ENCODE measurements around the gene ZC3H7A. TPM values are rescaled to one million over a fixed set of nuclear protein-coding genes. Genes with fewer than 3 reads are reported as not detected.

ZC3H7A gene
- total RNA-seq, 1 donor from 2014 or later = 20.5 TPM

DNA sequence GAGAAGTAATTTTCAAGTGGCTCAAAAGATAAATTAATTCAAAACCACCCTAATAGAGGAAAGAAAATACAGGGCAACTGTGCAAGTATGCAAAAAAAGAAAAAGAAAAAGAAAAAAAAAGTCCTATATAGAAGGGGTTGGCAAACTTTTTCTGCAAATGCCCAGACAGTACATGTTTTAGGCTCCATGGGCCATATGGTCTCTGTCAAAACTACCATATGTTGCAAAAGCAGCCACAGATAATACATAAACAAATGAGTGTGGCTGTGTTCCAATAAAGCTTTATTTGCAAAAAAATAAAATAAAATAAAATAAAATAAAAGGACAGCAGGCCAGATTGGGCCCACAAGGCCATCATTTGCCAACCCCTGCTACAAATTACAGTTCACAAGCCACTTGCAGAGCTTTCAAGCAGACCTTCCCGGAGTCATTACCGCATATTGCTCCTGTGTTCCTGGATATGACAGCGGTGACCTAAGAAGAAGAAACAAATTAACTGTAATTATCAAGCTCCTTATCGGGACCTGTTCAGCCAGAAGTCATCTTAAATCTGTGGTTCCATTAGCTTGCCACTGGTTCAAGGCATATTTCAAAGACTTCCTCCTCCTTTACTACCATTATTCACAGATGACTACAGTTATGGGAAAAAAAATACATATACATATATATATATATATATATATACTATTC is 15.9 kb downstream of the ZC3H7A start:
- no peak for ATAC-seq
- no peak for DNase-seq (ENCODE audit: low spot score)

DNA sequence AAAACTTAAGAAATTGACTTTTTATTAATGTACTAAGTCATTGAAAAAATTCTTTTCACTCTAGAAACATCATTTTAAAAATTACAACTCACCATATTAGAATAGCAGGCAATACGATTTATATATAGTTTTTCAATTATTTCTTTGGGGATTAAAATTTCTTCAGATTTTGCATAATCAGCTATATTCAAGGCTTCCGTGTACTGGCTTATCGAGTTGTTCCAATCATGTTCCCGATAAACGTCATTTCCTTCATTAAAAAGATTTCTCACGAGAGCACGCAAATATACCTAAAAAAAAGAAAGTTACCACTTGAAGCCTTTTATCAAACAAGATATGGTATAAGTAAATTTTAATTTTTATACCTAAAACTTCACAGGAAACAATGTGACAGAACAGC is 18.0 kb downstream of the ZC3H7A start:
- ATAC-seq = no peak
- DNase-seq (ENCODE audit: low spot score) = no peak

DNA sequence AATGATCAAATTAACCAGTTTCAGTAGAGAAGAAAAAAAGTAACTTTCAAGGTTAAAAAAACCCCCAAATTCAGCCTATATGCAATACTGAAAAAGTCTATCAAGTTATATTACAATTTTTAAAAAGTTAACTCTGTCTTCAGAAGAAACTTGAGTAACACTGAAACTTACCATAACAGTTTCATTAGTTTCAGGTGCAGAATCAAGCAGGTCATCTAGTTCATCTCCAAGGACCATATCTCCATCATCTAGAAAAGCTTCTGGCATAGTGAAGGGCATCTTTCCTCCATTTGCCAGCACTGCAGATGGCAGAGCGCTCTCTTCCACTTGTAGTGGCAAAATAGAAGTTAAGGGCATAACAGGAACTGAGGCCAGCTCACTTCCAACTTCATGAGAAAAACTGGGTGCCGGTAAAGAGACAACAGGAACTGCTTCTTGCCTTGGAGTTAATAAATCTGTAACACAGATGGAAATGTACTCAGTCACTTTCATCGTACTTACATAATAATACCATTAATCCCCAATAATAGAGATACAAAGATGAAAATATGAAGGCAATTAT is 22.9 kb downstream of the ZC3H7A start:
- ATAC-seq (no peak), DNase-seq (ENCODE audit: low spot score) (no peak)

DNA sequence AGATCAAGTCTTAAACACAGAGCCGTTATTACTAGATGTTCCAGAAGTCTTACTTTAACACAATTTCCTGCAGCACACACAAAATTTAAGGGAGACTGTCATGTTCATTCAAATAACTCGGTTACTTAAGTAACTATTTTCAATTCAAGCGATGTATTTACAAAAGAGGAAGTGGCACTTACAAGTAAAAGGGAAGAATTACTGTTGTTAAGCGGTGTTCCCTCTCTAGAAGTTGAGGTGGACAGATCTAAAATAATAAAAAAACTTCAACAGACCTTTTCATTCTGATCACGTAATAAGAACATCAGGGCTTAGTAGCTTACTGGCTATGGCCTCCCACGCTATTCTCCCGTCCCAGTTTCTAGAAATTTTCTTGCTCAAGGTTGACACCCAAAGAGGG is 28.2 kb downstream of the ZC3H7A start:
- no peak for DNase-seq (ENCODE audit: low spot score)
- no peak for ATAC-seq

DNA sequence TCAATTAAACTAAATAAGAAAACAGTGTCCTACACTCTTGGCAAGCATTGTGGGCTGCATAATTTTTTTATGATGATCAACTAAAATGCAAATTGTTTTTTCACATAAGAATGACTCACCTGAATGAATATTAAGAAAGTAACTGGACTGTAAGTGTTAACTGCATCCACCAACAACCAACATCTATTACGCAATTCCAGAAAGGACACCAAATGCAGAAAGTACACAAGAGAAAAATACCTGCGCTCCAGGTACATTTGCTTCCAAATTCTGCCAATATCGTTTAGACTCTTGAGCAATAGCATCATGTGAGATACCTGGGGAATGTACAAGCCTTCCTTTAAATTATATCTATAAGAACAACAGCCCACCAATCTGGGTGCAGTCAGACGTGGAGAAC is 34.6 kb downstream of the ZC3H7A start:
- DNase-seq (ENCODE audit: low spot score) (no peak), ATAC-seq (no peak)

DNA sequence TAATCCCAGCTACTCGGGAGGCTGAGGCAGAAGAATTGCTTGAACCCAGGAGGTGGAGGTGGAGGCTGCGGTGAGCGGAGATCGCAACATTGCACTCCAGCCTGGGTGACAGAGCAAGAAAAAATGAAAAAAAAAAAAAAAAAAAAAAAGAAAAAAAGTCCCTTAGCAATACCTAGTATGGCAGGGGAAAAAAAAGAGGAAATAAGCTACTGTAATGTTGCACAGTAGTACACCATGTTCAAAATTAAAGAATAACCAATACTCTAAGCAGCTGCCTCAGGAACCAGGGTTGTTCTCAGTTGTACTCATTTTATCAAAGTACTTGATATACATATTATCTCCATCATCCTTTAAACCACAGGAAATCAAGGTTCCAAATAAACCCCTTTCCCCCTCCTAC is 37.1 kb downstream of the ZC3H7A start:
- DNase-seq (ENCODE audit: low spot score) (no peak), ATAC-seq (no peak)

DNA sequence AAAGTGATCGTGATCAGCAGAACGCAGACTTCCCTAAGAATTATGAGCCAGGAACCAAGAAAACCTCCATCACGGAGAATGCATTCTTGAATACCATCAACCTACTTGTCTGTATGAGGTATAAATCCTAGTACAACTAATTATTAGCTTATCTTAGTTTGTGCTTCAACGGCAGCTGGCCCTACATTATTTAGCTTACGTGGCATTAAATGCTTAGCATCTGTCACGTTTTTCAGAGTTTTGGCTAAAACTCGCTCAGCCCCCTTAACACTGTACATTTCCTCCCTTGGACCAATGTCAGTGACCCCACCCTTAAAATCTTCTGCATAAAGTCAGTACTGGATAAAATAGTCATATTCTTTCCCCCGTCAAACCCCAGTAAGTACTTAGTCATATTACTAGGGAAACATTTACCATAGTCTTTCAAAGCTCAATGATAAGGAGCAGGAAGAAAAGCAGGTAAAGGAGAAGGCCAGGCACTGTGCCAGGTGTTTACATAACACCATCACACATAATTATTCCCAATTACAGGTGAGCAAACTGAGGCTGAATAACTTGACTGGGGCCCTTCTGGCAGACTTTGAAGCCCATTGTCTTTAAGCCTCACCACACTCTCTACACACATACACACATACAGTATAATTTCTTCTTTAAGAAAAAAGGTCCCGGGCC is 37.8 kb downstream of the ZC3H7A start:
- ATAC-seq = no peak

DNA sequence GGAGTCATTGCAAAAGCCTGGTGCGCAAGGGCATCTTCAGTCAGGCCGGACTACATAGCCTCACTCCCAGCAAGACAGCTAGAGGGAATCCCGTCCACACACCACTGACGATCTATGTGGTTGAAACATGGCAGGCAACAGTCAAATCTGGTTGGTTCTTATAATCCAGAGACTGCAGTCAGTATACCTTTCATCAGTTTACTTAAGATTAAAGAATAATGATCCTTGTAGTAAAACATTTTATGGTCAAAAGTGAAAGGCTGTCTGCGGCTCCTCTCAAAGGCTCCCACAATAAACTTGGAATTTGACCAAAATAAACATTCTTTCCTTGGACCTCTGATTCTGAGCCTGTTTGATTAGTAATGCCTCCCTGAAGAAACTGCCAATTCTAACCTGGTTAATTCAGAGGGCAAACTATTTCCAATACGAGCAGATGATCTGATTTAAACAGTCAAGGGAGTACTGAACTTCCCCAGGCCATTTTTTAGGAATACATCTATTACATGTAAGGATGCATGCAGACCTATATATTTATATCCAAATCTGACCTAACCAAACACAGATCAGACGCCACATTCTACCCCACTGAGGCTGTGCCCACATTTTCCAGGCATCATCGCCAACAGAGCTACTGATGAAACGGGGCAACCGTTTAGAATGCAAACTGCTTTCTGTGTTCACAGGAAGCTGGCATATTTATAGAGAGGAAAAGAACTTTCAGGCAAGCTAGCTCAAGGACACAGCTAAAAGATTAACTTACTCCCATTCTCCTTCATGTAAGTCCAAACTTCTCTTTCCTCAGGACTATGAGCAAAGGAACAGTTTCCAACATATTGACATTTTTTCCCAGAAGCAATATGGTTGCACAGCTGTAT is 39.1 kb downstream of the ZC3H7A start:
- ATAC-seq = peak; percentile 3
- DNase-seq (ENCODE audit: low spot score) = no peak

More for the DNA sequence above, 37.8 kb downstream of the ZC3H7A start:
- no peak for DNase-seq (ENCODE audit: low spot score)

DNA sequence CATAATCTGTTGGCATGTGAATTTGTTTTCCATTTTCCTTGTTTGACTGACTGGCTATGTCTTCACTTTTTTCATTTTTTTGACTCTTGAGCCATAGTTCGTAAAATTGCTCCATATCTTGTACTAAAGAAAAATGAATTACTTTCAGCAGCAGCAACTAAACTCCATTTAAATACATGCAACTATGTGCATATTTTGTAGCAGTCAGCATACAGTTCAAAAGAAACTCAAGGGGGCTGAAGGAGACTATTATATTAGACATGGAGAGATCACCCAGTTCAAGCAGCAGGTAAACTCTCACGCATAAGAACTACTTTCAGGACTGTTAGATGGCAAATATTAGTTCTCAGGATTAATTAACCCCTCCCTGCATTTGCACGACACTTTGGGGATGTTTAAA is 40.8 kb downstream of the ZC3H7A start:
- no peak for ATAC-seq

DNA sequence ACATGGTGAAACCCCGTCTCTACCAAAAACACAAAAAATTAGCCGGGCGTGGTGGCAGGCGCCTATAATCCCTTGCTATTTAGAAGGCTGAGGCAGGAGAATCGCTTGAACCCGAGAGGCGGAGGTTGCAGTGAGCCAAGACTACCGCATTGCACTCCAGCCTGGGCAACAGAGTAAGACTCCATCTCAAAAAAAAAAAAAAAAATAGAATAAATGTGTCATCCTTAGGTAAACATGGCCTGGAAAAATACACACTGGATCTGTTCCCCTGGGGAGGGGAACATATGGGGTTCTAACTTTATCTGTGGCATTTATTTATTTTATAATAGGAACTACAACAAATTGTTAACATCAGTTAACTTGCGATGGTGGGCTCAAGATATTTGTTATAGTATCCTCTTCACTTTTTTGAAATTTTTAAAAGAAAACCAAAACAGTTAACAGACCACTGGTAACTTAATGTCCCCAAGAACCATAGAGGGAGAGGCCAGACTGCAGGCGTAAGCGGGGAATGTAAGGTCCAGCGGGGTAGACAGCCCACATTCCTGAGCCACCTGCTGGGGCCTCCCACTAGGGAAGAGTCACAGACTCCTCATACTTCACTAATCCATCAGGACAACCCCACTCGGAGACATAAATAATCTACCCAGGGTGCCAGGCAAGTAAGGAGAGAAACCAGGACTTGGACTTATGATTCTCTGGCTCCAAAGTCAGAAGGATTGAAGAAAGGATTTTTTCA is 41.9 kb downstream of the ZC3H7A start:
- DNase-seq (ENCODE audit: low spot score) = no peak
- peak; percentile 27 for ATAC-seq

More for the DNA sequence above, 40.8 kb downstream of the ZC3H7A start:
- DNase-seq (ENCODE audit: low spot score) = no peak

DNA sequence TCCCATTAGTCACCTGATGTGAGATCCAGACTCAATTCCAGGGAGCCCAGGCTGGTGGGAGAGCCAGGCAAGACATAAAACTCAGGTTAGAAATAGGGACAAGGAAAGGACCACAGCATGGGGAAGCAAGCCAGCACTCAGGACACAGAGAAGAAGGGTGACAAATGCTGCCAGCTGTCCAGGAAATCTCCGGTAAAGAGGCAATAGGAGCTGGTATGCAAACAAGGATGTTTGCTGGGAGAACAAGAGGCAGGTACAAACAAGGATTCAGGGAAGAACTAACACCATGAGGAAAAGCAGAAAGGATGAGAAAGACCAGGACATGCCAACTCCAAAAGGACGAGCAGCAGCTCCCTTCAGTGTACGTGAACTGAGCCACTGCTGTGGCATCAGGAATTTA is 44.2 kb downstream of the ZC3H7A start:
- DNase-seq (ENCODE audit: low spot score) (no peak), ATAC-seq (no peak)

DNA sequence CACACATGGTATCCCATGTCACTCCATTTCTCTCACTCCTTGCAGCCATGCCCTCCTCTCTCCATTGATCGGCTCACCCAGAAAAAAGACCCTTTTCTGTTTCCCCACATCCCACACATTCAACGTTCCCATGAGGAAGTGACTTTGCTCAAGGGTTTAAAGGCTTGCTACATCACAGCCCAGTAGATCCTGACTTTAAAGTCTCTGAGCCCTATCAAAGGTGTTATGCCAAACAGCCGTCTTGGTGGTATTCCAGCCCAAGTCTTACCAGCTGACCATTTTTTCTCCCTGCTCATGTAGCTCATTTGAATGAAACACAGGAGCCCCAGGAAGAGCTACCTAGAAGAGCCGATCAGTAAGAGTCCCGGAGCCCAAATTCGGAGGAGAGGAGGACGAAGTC is 47.0 kb downstream of the ZC3H7A start:
- no peak for DNase-seq (ENCODE audit: low spot score)
- ATAC-seq = no peak

DNA sequence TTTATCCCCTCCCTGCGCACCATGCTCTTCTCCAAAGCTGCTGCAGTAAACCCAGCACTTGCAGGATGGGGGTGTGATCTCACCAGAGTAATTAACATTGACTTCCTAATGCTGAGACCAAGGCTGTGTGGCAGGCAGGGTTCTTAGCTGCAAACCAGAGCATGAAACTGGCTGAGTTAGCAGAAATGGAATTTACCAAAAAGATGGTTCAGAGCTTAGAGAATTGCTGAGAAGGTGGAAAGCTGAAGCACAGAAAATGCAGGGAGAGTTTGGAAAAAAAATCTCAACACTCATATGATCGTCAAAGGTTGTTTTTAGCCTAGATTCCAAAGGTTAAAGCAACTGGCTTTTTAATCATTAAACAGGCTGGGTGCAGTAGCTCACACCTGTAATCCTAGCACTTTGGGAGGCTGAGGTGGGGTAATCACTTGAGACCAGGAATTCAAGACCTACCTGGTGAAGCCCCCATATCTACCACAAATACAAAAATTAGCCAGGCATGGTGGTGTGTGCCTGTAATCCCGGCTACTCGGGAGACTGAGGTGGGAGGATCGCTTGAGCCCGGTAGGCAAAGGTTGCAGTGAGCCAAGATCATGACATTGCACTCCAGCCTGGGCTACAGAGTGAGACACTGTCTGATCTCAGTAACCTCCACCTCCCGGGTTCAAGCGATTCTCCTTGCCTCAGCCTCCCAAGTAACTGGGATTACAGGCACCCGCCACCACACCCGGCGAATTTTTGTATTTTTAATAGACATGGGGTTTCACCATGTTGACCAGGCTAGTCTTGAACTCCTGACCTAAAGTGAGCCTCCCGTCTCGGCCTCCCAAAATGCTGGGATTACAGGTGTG is 48.4 kb downstream of the ZC3H7A start:
- DNase-seq (ENCODE audit: low spot score) = peak; percentile 58
- peak; percentile 79 for ATAC-seq

DNA sequence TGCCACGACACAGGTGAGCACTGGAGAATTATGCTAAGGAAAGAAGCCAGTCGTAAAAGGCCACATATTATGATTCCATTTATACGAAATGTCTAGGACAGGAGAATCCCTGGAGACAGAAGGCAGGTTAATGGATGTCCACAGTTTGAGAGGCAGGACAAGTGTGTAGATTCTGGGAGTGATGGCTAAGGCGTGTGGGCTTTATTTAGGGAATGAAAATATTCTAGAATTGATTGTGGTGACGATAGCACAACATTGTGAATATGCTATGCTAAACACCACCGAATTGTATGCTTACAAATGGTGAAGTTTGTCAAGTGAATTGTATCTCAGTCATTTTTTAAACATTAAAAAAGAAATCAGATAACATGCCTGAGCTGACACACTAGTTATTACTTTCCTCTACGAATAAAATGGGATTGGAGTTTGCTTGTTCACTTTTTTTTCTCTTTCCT is 49.1 kb downstream of the ZC3H7A start:
- ATAC-seq (no peak), DNase-seq (ENCODE audit: low spot score) (no peak)

DNA sequence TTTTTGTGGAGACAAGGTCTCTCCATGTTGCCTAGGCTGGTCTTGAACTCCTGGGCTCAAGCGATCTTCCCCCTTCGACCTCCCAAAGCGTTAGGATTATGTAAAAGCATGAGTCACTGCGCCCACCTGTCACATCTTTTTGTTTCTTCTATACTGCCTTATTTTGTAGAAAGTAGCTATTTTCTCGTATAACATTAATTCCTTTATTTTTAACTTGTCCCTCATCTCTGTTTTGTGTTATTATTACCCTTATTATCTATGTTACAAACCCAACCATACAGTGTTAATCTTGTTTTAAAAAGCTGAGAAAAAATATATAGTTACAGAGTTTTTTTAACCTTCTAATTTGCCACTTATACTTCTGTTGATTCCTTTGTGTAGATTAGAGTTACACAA is 53.0 kb downstream of the ZC3H7A start:
- ATAC-seq = no peak
- DNase-seq (ENCODE audit: low spot score) = no peak

DNA sequence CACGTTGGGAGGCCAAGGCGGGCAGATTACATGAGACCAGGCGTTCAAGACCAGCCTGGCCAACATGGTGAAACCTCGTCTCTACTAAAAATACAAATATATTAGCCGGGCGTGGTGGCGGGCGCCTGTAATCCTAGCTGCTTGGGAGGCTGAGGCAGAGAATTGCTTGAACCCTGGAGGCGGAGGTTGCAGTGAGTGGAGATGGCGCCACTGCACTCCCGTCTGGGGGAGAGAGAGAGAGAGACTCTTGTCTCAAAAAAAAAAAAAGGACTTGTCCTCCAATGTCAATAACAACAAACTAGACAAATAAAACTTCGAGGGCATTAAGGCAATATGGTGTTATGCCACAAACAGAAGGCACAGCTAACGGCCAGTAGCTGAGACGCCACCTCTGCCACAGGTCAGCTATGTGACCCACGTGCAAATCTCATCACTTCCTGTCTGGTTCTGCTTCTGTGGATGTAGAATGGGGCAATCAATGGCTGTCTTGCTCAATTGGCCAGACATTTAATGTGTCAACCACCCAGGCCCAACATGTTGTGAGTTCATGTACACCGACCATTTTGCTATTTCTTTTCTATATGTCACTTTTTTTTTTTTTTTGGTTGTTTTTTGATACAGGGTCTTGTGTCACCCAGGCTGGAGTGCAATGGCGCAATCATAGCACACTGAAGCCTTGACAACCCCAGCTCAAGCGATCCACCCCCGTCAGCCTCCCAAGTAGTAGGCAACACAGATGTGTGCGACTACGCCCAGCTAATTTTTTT is 53.6 kb downstream of the ZC3H7A start:
- DNase-seq (ENCODE audit: low spot score) (peak; percentile 86), ATAC-seq (peak; percentile 50)

DNA sequence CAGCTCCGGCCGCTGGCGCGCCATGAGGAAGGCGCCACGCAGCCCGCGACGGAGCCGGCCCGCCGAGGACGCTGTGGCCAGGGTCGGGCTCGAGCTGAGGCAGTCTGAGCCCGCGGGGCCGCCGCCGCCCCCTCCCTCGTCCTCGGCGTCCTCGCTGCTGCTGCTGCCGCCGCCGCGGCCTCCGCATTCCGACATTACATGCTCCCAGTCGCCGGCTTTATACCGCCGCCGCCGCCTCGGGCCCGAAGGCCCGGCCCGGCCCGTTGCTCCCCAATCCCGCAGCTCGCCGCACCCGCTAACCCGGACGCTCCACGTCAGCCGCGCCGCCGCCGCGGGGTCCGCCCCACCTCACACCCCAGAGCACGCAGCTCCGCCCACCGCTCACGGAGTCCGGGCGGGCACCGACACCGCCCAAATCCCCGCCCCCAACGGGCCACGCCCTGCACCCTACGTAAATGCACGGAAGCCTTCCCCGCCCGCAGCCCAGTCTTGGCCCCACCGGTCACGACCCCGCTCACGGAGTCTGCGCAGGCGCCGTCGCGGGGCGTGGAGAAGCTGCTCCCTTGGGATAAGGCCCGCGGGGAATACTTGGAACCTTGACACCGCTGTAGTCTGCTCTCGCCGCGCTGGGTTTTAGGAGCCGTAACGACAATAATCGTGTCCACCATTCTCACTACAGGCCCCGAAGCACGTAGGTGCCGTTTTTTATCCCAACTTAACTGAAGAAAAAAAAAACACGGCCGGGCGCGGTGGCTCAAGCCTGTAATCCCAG is 54.3 kb downstream of the ZC3H7A start, which contains the start of gene TXNDC11:
Gene TXNDC11 (minus strand): TSS at position 322 of the 772 bp plus-strand sequence. CDS start 127 bp downstream, at position 195.
- ATAC-seq = peak; percentile 88
- peak; percentile 100 for DNase-seq (ENCODE audit: low spot score)

DNA sequence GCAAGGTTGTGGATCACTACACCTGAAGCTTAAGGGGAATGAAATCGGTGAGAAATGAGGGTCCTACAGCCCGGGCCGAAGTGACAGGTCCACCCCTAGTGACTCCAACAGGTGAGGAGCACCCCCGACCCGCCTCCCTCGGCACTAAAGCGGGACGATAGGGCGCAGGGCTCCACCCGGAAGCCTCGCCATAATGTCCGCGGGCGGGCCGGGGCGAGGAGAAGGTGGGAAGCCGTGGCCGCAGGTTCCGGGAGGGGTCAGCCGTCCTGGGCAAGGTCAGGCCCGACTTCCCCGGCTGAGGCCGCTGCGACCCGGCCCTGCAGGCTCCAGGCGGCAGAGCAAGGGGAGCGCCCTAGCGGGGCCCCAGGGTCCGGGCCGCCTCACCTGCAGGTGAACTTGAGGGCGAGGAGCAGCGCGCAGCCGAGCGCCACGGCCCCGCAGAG is 54.9 kb downstream of the ZC3H7A start:
- DNase-seq (ENCODE audit: low spot score) (peak; percentile 67), ATAC-seq (peak; percentile 15)
